Calu3 (cell line): ENCODE results near the gene SLC6A6. TPM values are rescaled to one million over a fixed set of nuclear protein-coding genes. Genes with fewer than 3 reads are reported as not detected.

ENCODE experiments used
- BruUV-seq: library from RNA; stranded (reverse); fragments of 400-500 nt; replicated peaks from 2 replicates; lab custom pipeline; 2021; lab: Mats Ljungman, UMichigan
- CTCF ChIA-PET: fragments of 300-600 bp; sonication (Branson Sonifier 250); formaldehyde crosslinking; loops from one replicate; lab custom pipeline; 2022; ENCODE audit warnings: antibody characterized with exemption; lab: Charles Lee
- DNase-seq: peaks from one replicate; pipeline ENCODE4 v3.0.0; 2022
- H3K27ac Mint-ChIP-seq: one replicate; pipeline ENCODE4 v1.8.0; 2022; ENCODE audit warnings: mixed read lengths; ENCODE audit not compliant: unreplicated experiment
- H3K27me3 Mint-ChIP-seq: one replicate; pipeline ENCODE4 v1.8.0; 2022; ENCODE audit warnings: mixed read lengths; ENCODE audit not compliant: unreplicated experiment
- H3K36me3 Mint-ChIP-seq: one replicate; pipeline ENCODE4 v1.8.0; 2022; ENCODE audit warnings: mild to moderate bottlenecking, moderate library complexity, mixed read lengths; ENCODE audit not compliant: insufficient read depth, unreplicated experiment
- H3K4me1 Mint-ChIP-seq: one replicate; pipeline ENCODE4 v1.8.0; 2022; ENCODE audit warnings: mild to moderate bottlenecking, low read depth, mixed read lengths; ENCODE audit not compliant: unreplicated experiment
- H3K4me3 Mint-ChIP-seq: one replicate; pipeline ENCODE4 v1.8.0; 2022; ENCODE audit warnings: mild to moderate bottlenecking, low read depth, moderate library complexity, mixed read lengths; ENCODE audit not compliant: unreplicated experiment
- H3K9me3 Mint-ChIP-seq: one replicate; pipeline ENCODE4 v1.8.0; 2022; ENCODE audit warnings: low read depth, mixed read lengths; ENCODE audit not compliant: unreplicated experiment
- CTCF ChIP-seq: fragments of 200-600 bp; IDR thresholded peaks from one replicate; pipeline ENCODE4 v1.8.0; 2022; ENCODE audit warnings: antibody characterized with exemption; ENCODE audit not compliant: unreplicated experiment
- intact Hi-C: fragments of 100-400 bp; cut with micrococcal nuclease; formaldehyde crosslinking; loops from one replicate; pipeline ENCODE4 v1.10.0; 2022; ENCODE audit not compliant: unreplicated experiment
- total RNA-seq: library from RNA; stranded (reverse); gene quantifications from 2 replicates; pipeline ENCODE4 v1.2.3, GENCODE V29; 2022

The SLC6A6 gene
- total RNA-seq, 1 experiment from 2014 or later = 46.3 TPM

GRCh38 chr3:14429640-14430039, 27.2 kb downstream of the SLC6A6 start:
- no peaks in the 10 kb centered on the region for H3K27me3 Mint-ChIP-seq
- TF ChIP-seq CTCF = no peak
- BruUV-seq = no TSS peak
- intact Hi-C loops = no loop called here
- H3K27ac Mint-ChIP-seq = peak overlapping the region; percentile 39
- H3K4me1 Mint-ChIP-seq = peaks cover 78% of the 10 kb centered on the region
- H3K4me3 Mint-ChIP-seq = no peak overlapping the region
- DNase-seq = no peak
- CTCF ChIA-PET = interaction anchor here (0.6 to 1.4 kb wide), 2 partner anchors 29 to 397 kb away, joined by 4 to 5 read pairs; no protein-coding TSS in a partner anchor
- H3K36me3 Mint-ChIP-seq = peaks cover 39% of the 10 kb centered on the region
- H3K9me3 Mint-ChIP-seq = no peaks in the 10 kb centered on the region

- no peak for DNase-seq
- peaks cover 38% of the 10 kb centered on the region for H3K36me3 Mint-ChIP-seq
- no peaks in the 10 kb centered on the region for H3K9me3 Mint-ChIP-seq
- CTCF ChIA-PET = interaction anchor here (1.4 kb wide), 1 partner anchor 29 kb away, joined by 5 read pairs; no protein-coding TSS in a partner anchor
- no peak overlapping the region for H3K4me3 Mint-ChIP-seq
- H3K27me3 Mint-ChIP-seq = no peaks in the 10 kb centered on the region
- peaks cover 79% of the 10 kb centered on the region for H3K4me1 Mint-ChIP-seq
- peak overlapping the region; percentile 39 for H3K27ac Mint-ChIP-seq
- intact Hi-C loops = no loop called here
- TF ChIP-seq CTCF = no peak
- no TSS peak for BruUV-seq
Measured at GRCh38 chr3:14430053-14430452, 27.6 kb downstream of the SLC6A6 start.

GRCh38 chr3:14430706-14431451, 28.5 kb downstream of the SLC6A6 start:
- intact Hi-C loops = no loop called here
- Mint-ChIP-seq H3K9me3 (no peaks in the 10 kb centered on the region), H3K4me1 (peaks cover 79% of the 10 kb centered on the region), H3K27me3 (no peaks in the 10 kb centered on the region), H3K27ac (peak overlapping the region; percentile 90), H3K4me3 (peak overlapping the region; percentile 35), H3K36me3 (peaks cover 33% of the 10 kb centered on the region)
- TF ChIP-seq CTCF = no peak
- CTCF ChIA-PET = interaction anchor here (1.1 to 2.0 kb wide), 3 partner anchors 8 to 28 kb away, joined by 3 to 7 read pairs (median 4); no protein-coding TSS in a partner anchor
- DNase-seq = no peak
- no TSS peak for BruUV-seq

- BruUV-seq = TSS peak; percentile 61
- peaks cover 33% of the 10 kb centered on the region for H3K36me3 Mint-ChIP-seq
- peak overlapping the region; percentile 90 for H3K27ac Mint-ChIP-seq
- H3K9me3 Mint-ChIP-seq = no peaks in the 10 kb centered on the region
- TF ChIP-seq CTCF = no peak
- CTCF ChIA-PET = interaction anchor here (0.6 to 2.0 kb wide), 7 partner anchors 8 to 1300 kb away, joined by 3 to 7 read pairs (median 4); partner anchors contain the start of gene SLC6A6
- intact Hi-C loops = no loop called here
- H3K4me3 Mint-ChIP-seq = peak overlapping the region; percentile 35
- DNase-seq = no peak
- peaks cover 75% of the 10 kb centered on the region for H3K4me1 Mint-ChIP-seq
- H3K27me3 Mint-ChIP-seq = no peaks in the 10 kb centered on the region
Measured at GRCh38 chr3:14431452-14431916, 29.1 kb downstream of the SLC6A6 start.
